ENCODE data around the gene ALG14.
"Not testable (repeated sequence)": the region's sequence is repeated elsewhere in the genome, so short reads cannot be mapped to it uniquely, and the experiment has no call there.

Gene ALG14

DNA sequence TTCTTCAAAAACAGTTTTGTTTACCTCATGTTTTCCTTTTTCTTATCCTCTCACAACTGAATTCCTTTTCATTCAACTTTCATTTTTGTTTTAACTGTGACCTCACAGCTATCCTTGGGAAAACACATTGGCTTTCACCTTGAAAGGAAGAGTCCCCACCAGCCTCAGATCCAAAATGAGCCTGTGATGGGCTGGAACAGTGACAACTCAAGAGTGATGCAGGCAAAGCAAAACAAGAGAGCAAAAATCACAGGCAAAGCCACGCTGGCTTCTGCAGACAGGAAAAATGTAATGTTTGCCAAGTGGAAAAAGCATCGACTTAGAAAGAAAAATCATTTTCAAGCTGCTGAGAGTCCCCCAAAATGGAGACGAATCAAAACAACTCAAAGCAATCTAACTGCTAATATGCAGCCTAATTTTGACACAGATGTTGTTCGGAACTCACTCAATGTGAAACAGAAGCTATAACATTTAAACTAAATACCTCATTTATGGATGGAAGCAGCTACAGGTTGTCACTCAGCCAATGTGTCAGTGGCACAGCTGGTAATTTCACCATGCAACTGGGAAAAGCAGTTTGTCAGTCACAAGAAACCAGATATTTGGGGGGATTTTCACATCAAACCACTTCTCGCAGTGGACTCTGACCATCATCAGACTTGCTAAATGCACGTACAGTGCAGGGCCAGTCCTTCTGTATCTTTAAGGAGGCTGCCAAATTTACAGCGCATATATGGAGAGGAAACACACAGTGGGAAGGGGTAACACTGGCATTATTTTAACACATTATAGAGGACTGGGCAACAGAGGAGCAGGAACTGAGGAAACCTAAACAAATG lies 50.7 kb downstream of the ALG14 start:
- H3K4me1 ChIP-seq (ENCODE audit: insufficient read depth, low read length) = peaks cover 9% of the 10 kb centered on the region
- H3K9me3 ChIP-seq (ENCODE audit: insufficient read depth, low read depth, low read length) = no peaks in the 10 kb centered on the region
- H3K9ac ChIP-seq (ENCODE audit: low read depth, low read length) = no peak overlapping the region
- no peak overlapping the region for H3K27ac ChIP-seq (ENCODE audit: low read depth, low read length)
- H3K36me3 ChIP-seq (ENCODE audit: insufficient read depth, low read length) = no peaks in the 10 kb centered on the region
- H3K4me3 ChIP-seq (ENCODE audit: low read length) = no peak overlapping the region
- WGBS = 83% methylated on average over 7 of the region's 7 CpGs
- no peaks in the 10 kb centered on the region for H3K27me3 ChIP-seq (ENCODE audit: insufficient read depth, low read length)

DNA sequence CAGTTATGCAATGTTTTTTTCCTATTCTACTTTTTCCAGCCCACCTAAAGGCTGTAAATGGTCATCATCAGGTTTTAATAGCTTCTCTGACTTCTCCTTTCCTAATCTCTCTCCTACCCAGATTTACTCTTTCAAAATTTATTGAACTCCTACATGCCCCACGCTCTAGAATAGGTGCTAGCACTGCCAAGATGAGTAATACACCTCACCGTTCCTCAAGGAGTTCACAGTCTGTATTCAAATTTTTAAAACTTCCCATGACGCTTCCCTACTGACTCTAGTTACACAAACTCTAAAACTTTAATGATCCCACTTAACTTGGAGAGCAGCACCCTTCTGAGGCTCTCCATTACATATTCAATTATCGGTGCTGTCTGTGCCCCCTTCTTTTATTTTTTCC lies 51.6 kb downstream of the ALG14 start:
- Histone ChIP-seq H3K9me3 (ENCODE audit: insufficient read depth, low read depth, low read length) (no peaks in the 10 kb centered on the region), H3K9ac (ENCODE audit: low read depth, low read length) (no peak overlapping the region), H3K4me3 (ENCODE audit: low read length) (no peak overlapping the region), H3K27me3 (ENCODE audit: insufficient read depth, low read length) (no peaks in the 10 kb centered on the region), H3K27ac (ENCODE audit: low read depth, low read length) (no peak overlapping the region), H3K4me1 (ENCODE audit: insufficient read depth, low read length) (peaks cover 9% of the 10 kb centered on the region), H3K36me3 (ENCODE audit: insufficient read depth, low read length) (no peaks in the 10 kb centered on the region)
- WGBS = 66% methylated on average over 4 of the region's 4 CpGs

DNA sequence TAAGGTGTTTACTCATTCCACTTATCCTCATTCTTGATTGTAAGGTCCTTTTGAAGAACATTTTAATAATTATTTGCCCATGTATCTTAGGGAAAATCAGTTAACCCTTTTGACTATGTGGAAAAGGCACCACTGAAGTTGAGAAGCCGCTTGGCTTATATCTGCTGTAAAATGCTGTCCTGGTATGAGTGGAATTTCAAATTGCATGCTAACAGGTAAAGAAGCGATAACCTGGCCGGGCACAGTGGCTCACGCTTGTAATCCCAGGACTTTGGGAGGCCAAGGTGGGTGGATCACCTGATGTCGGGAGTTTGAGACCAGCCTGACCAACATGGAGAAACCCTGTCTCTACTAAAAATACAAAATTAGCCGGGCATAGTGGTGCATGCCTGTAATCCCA lies 53.3 kb downstream of the ALG14 start:
- 92% methylated on average over 6 of the region's 6 CpGs for WGBS
- not testable (repeated sequence) for H3K4me1 ChIP-seq (ENCODE audit: insufficient read depth, low read length); H3K36me3 ChIP-seq (ENCODE audit: insufficient read depth, low read length); H3K27ac ChIP-seq (ENCODE audit: low read depth, low read length); H3K9ac ChIP-seq (ENCODE audit: low read depth, low read length); H3K27me3 ChIP-seq (ENCODE audit: insufficient read depth, low read length); H3K4me3 ChIP-seq (ENCODE audit: low read length); H3K9me3 ChIP-seq (ENCODE audit: insufficient read depth, low read depth, low read length)

DNA sequence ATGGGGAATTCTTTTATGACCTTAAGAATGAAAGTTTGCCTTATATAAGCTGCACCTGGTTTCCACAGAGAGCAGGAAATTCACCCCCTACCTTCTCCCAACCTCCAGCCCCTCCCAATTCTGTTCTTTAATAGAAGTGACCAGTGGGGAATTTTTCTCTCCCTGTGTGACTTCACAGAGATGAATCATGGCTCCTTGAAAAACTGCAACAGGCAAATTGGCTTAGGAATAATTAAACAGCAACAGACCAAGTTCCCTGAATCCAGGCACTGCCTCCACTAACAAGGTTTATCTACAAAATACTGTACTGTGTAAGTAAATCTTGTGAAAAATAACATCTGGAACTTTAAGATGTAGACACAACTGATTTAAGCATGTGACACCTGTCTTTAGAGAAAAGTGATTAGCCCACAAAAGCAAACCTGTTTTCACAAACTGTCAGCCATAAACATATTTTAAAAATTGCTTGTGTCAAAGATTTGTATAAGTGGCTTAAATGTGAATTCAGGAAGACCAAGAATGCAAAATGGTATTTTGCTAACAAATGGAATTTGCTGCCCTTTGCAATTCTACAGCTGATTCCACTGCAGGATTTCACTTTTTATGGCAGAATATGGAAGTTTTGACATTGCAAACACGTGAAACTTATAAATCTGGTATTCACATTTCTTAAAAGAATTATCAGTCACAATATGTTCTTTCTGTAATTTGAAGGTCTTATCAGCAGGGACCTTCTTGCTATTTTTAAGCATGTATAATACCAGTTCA lies 54.0 kb downstream of the ALG14 start:
- Histone ChIP-seq H3K4me3 (ENCODE audit: low read length) (no peak overlapping the region), H3K36me3 (ENCODE audit: insufficient read depth, low read length) (no peaks in the 10 kb centered on the region), H3K27ac (ENCODE audit: low read depth, low read length) (no peak overlapping the region), H3K9me3 (ENCODE audit: insufficient read depth, low read depth, low read length) (no peaks in the 10 kb centered on the region), H3K9ac (ENCODE audit: low read depth, low read length) (no peak overlapping the region), H3K4me1 (ENCODE audit: insufficient read depth, low read length) (peaks cover 9% of the 10 kb centered on the region), H3K27me3 (ENCODE audit: insufficient read depth, low read length) (no peaks in the 10 kb centered on the region)
- no CpG with 5 or more reads among the region's 1 CpG for WGBS

DNA sequence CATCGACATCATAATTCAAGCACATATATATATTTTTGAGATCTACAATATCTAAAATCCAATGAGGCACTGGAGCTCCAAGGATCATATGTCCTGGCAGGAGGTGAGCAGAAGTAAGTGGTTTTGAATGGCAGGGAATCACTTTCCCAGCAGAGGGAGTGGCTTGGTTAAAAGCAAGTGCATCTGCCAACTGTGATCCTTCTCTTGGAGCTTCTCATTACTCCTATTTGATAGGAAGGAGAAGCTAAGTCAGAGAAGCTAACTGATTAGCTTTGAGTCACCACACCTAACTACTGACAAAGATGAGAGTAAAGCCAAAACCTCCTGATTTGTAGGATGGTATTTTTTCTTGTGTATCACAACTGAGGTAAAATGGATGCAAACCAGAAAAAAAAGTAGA lies 55.0 kb downstream of the ALG14 start:
- Histone ChIP-seq H3K4me1 (ENCODE audit: insufficient read depth, low read length) (peaks cover 9% of the 10 kb centered on the region), H3K27ac (ENCODE audit: low read depth, low read length) (no peak overlapping the region)
- no CpG with 5 or more reads among the region's 1 CpG for WGBS

DNA sequence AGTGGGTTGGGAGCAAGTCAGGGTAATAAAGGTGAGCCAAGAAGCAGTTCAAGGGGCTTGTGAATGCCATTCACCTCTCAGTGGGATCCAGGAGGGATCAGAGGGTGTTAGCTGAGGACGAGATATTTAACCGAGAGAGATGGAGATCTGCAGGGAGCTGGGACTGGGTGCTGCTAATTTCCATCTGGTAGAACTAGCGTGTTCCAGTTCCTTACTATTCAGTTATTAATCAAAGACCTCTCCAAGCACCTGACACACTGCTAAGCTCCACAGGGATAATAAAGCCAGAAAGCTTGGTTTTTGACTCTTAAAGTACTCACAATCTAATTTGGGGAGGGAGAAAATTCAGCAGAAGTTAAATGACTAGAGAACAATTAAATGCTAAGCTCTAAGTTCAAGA lies 57.7 kb downstream of the ALG14 start:
- H3K9me3 ChIP-seq (ENCODE audit: insufficient read depth, low read depth, low read length) = no peaks in the 10 kb centered on the region
- 82% methylated on average over 3 of the region's 3 CpGs for WGBS
- no peak overlapping the region for H3K27ac ChIP-seq (ENCODE audit: low read depth, low read length)
- no peaks in the 10 kb centered on the region for H3K4me1 ChIP-seq (ENCODE audit: insufficient read depth, low read length)
- no peaks in the 10 kb centered on the region for H3K36me3 ChIP-seq (ENCODE audit: insufficient read depth, low read length)
- no peak overlapping the region for H3K9ac ChIP-seq (ENCODE audit: low read depth, low read length)
- no peaks in the 10 kb centered on the region for H3K27me3 ChIP-seq (ENCODE audit: insufficient read depth, low read length)
- H3K4me3 ChIP-seq (ENCODE audit: low read length) = no peak overlapping the region

More for the DNA sequence above, 55.0 kb downstream of the ALG14 start:
- Histone ChIP-seq H3K36me3 (ENCODE audit: insufficient read depth, low read length) (no peaks in the 10 kb centered on the region), H3K9ac (ENCODE audit: low read depth, low read length) (no peak overlapping the region), H3K27me3 (ENCODE audit: insufficient read depth, low read length) (no peaks in the 10 kb centered on the region), H3K9me3 (ENCODE audit: insufficient read depth, low read depth, low read length) (no peaks in the 10 kb centered on the region), H3K4me3 (ENCODE audit: low read length) (no peak overlapping the region)

DNA sequence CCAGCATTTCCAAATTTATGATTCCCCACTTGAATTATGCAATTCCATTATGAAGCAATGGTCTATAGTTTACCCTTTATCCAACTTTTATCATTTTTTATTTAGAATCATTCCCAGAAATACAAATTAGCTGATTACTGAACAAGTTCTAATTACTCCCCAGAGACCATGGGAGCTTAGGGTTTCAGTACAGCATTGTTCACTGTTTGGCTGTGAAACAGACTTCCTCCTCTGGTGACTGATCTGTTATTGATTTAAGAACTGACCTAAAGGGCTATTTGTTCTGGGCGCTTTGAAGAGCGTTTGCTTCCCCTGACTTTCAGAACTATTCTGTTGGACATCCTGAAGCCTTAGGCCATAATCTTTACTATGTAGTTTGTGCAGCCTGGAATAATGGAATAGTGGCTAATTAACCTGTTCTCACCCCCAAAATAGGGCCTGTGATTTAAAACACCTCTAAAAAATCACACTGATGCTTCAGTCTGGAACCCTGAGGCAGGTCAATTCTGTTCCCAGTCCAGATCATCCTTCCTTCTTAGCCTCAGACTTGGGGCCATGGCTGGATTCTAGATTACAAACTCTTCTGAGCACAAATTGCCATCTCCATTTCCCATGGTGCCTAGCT lies 58.7 kb downstream of the ALG14 start:
- WGBS = 96% methylated on average over 2 of the region's 2 CpGs
- H3K9me3 ChIP-seq (ENCODE audit: insufficient read depth, low read depth, low read length) = no peaks in the 10 kb centered on the region

DNA sequence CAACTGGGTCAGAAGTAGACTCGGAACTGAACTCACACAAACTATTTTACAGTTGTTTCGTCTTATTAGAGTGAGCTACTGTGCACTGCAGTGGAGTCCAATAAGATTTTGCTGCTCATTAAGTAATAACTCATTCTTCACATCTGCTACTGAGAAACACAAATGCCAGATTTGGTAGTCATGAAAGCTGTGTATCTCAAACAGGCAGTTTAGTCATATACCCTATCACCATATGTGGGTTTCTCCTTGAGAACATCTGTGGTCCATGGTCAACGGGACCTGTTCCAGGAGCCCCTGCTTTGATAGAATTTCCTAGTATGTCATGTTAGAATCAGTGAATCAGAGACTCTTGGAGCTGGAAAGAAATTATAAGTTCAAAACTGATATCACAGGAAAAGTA lies 60.4 kb downstream of the ALG14 start:
- H3K4me3 ChIP-seq (ENCODE audit: low read length) = no peak overlapping the region
- no peak overlapping the region for H3K27ac ChIP-seq (ENCODE audit: low read depth, low read length)
- no peak overlapping the region for H3K9ac ChIP-seq (ENCODE audit: low read depth, low read length)
- no peaks in the 10 kb centered on the region for H3K36me3 ChIP-seq (ENCODE audit: insufficient read depth, low read length)
- WGBS = 100% methylated on average over 3 of the region's 3 CpGs
- no peaks in the 10 kb centered on the region for H3K4me1 ChIP-seq (ENCODE audit: insufficient read depth, low read length)
- no peaks in the 10 kb centered on the region for H3K9me3 ChIP-seq (ENCODE audit: insufficient read depth, low read depth, low read length)
- H3K27me3 ChIP-seq (ENCODE audit: insufficient read depth, low read length) = no peaks in the 10 kb centered on the region

More for the DNA sequence above, 58.7 kb downstream of the ALG14 start:
- Histone ChIP-seq H3K27me3 (ENCODE audit: insufficient read depth, low read length) (no peaks in the 10 kb centered on the region), H3K27ac (ENCODE audit: low read depth, low read length) (no peak overlapping the region), H3K4me1 (ENCODE audit: insufficient read depth, low read length) (no peaks in the 10 kb centered on the region), H3K9ac (ENCODE audit: low read depth, low read length) (no peak overlapping the region), H3K36me3 (ENCODE audit: insufficient read depth, low read length) (no peaks in the 10 kb centered on the region), H3K4me3 (ENCODE audit: low read length) (no peak overlapping the region)

DNA sequence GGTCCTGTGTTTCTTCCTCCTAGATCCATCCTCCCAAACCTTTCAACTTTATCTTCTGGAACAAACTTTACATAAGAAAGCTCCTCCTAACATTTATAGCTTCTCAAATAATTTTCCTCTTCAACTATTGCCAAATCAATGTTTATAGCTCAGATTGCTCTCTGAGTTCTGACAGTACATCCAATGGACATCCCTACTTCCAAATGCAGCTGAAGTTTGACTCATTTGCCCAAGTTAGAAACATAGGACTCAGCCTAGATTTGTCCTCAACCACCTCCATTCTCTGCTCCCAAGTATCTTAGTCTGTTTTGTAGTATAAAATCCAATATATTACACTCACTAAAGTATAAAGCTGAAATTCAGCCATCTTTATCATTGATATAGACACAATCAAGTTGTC lies 62.6 kb downstream of the ALG14 start:
- no peaks in the 10 kb centered on the region for H3K4me1 ChIP-seq (ENCODE audit: insufficient read depth, low read length)
- no peak overlapping the region for H3K27ac ChIP-seq (ENCODE audit: low read depth, low read length)
- H3K27me3 ChIP-seq (ENCODE audit: insufficient read depth, low read length) = no peaks in the 10 kb centered on the region
- H3K9me3 ChIP-seq (ENCODE audit: insufficient read depth, low read depth, low read length) = no peaks in the 10 kb centered on the region
- no peaks in the 10 kb centered on the region for H3K36me3 ChIP-seq (ENCODE audit: insufficient read depth, low read length)
- no peak overlapping the region for H3K4me3 ChIP-seq (ENCODE audit: low read length)
- no peak overlapping the region for H3K9ac ChIP-seq (ENCODE audit: low read depth, low read length)

DNA sequence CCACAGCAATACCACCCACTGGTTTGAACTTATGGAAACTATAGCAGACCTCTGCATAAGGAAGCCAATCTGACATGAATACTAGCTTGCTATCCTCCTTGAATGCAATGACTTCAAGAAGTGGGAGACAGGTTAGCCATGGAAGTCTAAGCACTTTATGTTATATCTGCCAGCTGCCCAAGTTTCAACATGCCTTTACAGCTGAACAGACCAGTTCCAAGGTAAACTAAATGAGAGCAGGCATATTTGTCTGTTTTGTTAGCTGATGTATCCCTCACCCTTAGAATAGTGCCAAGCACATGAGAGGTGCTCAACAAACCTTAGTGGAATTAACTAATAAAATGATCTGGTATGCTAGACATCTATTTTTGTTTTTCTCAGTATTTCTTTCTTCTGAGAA lies 65.1 kb downstream of the ALG14 start:
- H3K9me3 ChIP-seq (ENCODE audit: insufficient read depth, low read depth, low read length) = no peaks in the 10 kb centered on the region
- no peaks in the 10 kb centered on the region for H3K27me3 ChIP-seq (ENCODE audit: insufficient read depth, low read length)
- no peak overlapping the region for H3K4me3 ChIP-seq (ENCODE audit: low read length)
- H3K4me1 ChIP-seq (ENCODE audit: insufficient read depth, low read length) = peaks cover 5% of the 10 kb centered on the region; the same call in 1 of the 2 replicates
- H3K36me3 ChIP-seq (ENCODE audit: insufficient read depth, low read length) = no peaks in the 10 kb centered on the region
- H3K27ac ChIP-seq (ENCODE audit: low read depth, low read length) = no peak overlapping the region
- no peak overlapping the region for H3K9ac ChIP-seq (ENCODE audit: low read depth, low read length)

DNA sequence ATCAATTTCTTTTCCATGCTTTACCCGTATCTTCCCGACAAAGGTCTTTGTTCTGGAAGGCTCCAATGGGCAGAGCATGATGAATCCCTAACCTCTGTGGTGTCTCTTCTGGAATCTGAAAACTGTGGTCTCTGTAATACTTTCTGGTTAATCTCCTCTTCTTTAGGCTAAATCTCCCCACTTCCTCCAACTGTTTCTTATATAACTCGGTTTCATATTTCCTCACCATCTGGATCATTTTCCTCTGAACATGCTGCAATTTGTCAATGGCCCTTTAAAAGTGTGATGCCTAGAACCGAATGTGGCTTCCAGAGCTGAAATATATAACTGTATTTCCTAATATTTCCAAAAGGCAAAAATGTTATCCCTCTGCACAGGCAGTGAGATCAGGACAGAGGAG lies 66.1 kb downstream of the ALG14 start:
- WGBS = 96% methylated on average over 4 of the region's 4 CpGs

More for the DNA sequence above, 66.1 kb downstream of the ALG14 start:
- H3K9ac ChIP-seq (ENCODE audit: low read depth, low read length) = no peak overlapping the region
- H3K4me1 ChIP-seq (ENCODE audit: insufficient read depth, low read length) = peaks cover 10% of the 10 kb centered on the region; the same call in 1 of the 2 replicates
- H3K4me3 ChIP-seq (ENCODE audit: low read length) = no peak overlapping the region
- H3K27me3 ChIP-seq (ENCODE audit: insufficient read depth, low read length) = no peaks in the 10 kb centered on the region
- no peaks in the 10 kb centered on the region for H3K9me3 ChIP-seq (ENCODE audit: insufficient read depth, low read depth, low read length)
- no peaks in the 10 kb centered on the region for H3K36me3 ChIP-seq (ENCODE audit: insufficient read depth, low read length)
- H3K27ac ChIP-seq (ENCODE audit: low read depth, low read length) = no peak overlapping the region
